ENCODE data around the gene PHLDB1.

Gene PHLDB1

DNA sequence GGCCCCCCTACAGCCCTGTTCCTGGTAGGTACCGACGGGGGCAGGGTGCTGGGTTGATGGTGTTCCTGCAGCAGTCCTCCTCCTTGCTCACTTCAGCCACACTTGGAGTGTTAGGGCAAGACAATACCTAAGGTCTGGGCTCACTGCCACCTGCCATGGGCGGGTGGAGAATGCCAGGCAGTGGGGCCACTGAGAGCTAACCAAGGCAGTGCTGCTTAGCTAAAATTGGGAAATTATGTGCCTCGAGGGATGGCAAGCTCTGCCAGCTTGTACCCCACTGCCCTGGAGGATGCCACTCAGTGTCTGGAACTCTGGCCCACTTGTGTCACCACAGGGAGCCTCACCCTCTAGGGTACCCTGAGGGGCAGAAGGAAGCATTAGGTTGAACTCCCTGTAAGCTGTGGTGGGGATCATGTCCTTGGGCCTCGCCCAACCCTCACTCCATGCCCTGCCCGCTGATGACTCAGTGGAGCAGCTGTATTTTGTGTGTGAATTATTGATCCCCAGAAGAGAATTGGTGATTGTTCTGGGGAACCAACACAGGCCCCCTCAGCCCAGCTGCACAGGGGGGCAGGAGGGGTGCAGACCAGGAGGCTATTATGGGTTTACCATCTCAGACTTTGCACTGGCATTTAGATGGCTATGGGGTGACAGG lies 17.7 kb downstream of the PHLDB1 start:
- Histone ChIP-seq H3K27me3 (ENCODE audit: control insufficient read depth, insufficient read depth, low read length) (no peaks in the 10 kb centered on the region), H3K9me3 (ENCODE audit: control insufficient read depth, insufficient read depth, low read depth, low read length) (no peaks in the 10 kb centered on the region), H3K4me3 (ENCODE audit: low read depth, low read length) (no peak overlapping the region), H3K4me1 (ENCODE audit: control insufficient read depth, insufficient read depth, low read length) (peaks cover 27% of the 10 kb centered on the region), H3K36me3 (ENCODE audit: control insufficient read depth, insufficient read depth, low read length) (peaks cover 40% of the 10 kb centered on the region), H3K27ac (ENCODE audit: low read depth, low read length) (no peak overlapping the region), H3K9ac (ENCODE audit: low read length) (no peak overlapping the region)

DNA sequence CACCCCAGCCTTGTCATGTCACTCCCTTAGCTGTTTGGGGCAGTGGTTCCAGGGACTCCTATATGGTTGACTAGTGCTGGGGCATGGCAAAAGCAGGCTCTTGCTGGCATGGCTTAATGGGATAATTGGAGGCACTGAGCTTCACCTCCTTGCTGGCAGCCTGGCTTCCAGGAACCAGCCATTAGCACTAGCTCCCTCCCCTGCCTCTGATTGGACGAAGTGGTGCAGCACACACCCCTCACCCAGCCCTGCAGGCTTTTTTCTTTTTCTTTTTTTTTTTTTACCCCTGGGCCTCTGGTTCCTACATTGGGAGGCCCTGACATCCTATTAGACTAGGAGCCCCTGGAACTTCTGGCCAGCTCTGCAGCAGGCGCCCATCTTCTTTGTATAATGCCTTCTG lies 18.6 kb downstream of the PHLDB1 start:
- H3K4me3 ChIP-seq (ENCODE audit: low read depth, low read length), result no peak overlapping the region
- H3K36me3 ChIP-seq (ENCODE audit: control insufficient read depth, insufficient read depth, low read length), result peaks cover 45% of the 10 kb centered on the region
- H3K9me3 ChIP-seq (ENCODE audit: control insufficient read depth, insufficient read depth, low read depth, low read length), result no peaks in the 10 kb centered on the region
- no peak overlapping the region for H3K9ac ChIP-seq (ENCODE audit: low read length)
- no peaks in the 10 kb centered on the region for H3K27me3 ChIP-seq (ENCODE audit: control insufficient read depth, insufficient read depth, low read length)
- H3K4me1 ChIP-seq (ENCODE audit: control insufficient read depth, insufficient read depth, low read length), result peaks cover 21% of the 10 kb centered on the region
- no peak overlapping the region for H3K27ac ChIP-seq (ENCODE audit: low read depth, low read length)

DNA sequence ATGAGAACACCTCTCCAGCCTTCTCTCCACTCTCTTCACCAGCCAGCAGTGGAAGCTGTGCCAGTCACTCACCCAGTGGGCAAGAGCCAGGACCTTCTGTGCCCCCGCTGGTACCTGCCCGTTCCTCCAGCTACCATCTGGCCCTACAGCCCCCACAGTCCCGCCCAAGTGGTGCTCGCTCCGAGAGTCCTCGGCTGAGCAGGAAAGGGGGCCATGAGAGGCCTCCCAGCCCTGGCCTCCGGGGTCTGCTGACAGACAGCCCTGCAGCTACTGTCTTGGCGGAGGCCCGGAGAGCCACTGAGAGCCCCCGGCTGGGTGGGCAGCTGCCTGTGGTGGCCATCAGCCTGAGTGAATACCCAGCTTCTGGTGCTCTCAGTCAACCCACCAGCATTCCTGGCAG lies 20.2 kb downstream of the PHLDB1 start:
- H3K9ac ChIP-seq (ENCODE audit: low read length), result no peak overlapping the region
- peaks cover 10% of the 10 kb centered on the region for H3K4me1 ChIP-seq (ENCODE audit: control insufficient read depth, insufficient read depth, low read length)
- H3K9me3 ChIP-seq (ENCODE audit: control insufficient read depth, insufficient read depth, low read depth, low read length), result no peaks in the 10 kb centered on the region
- H3K4me3 ChIP-seq (ENCODE audit: low read depth, low read length), result no peak overlapping the region
- H3K27ac ChIP-seq (ENCODE audit: low read depth, low read length), result no peak overlapping the region
- peaks cover 55% of the 10 kb centered on the region for H3K36me3 ChIP-seq (ENCODE audit: control insufficient read depth, insufficient read depth, low read length)
- H3K27me3 ChIP-seq (ENCODE audit: control insufficient read depth, insufficient read depth, low read length), result no peaks in the 10 kb centered on the region

- H3K4me1 ChIP-seq (ENCODE audit: control insufficient read depth, insufficient read depth, low read length), result peaks cover 5% of the 10 kb centered on the region
- H3K36me3 ChIP-seq (ENCODE audit: control insufficient read depth, insufficient read depth, low read length), result peaks cover 57% of the 10 kb centered on the region
- no peak overlapping the region for H3K4me3 ChIP-seq (ENCODE audit: low read depth, low read length)
- no peak overlapping the region for H3K27ac ChIP-seq (ENCODE audit: low read depth, low read length)
- no peaks in the 10 kb centered on the region for H3K27me3 ChIP-seq (ENCODE audit: control insufficient read depth, insufficient read depth, low read length)
- H3K9me3 ChIP-seq (ENCODE audit: control insufficient read depth, insufficient read depth, low read depth, low read length), result no peaks in the 10 kb centered on the region
- H3K9ac ChIP-seq (ENCODE audit: low read length), result no peak overlapping the region
Observed at GRCh38 chr11:118628031-118628430, 20.6 kb downstream of the PHLDB1 start.

- peaks cover 60% of the 10 kb centered on the region for H3K36me3 ChIP-seq (ENCODE audit: control insufficient read depth, insufficient read depth, low read length)
- no peak overlapping the region for H3K27ac ChIP-seq (ENCODE audit: low read depth, low read length)
- H3K9ac ChIP-seq (ENCODE audit: low read length), result no peak overlapping the region
- no peaks in the 10 kb centered on the region for H3K27me3 ChIP-seq (ENCODE audit: control insufficient read depth, insufficient read depth, low read length)
- H3K9me3 ChIP-seq (ENCODE audit: control insufficient read depth, insufficient read depth, low read depth, low read length), result no peaks in the 10 kb centered on the region
- H3K4me3 ChIP-seq (ENCODE audit: low read depth, low read length), result no peak overlapping the region
- peaks cover 4% of the 10 kb centered on the region for H3K4me1 ChIP-seq (ENCODE audit: control insufficient read depth, insufficient read depth, low read length)
Observed at GRCh38 chr11:118628432-118628831, 21.0 kb downstream of the PHLDB1 start.

- Histone ChIP-seq H3K4me1 (ENCODE audit: control insufficient read depth, insufficient read depth, low read length) (peaks cover 9% of the 10 kb centered on the region), H3K4me3 (ENCODE audit: low read depth, low read length) (no peak overlapping the region), H3K9ac (ENCODE audit: low read length) (no peak overlapping the region), H3K27ac (ENCODE audit: low read depth, low read length) (no peak overlapping the region), H3K36me3 (ENCODE audit: control insufficient read depth, insufficient read depth, low read length) (peaks cover 60% of the 10 kb centered on the region), H3K27me3 (ENCODE audit: control insufficient read depth, insufficient read depth, low read length) (no peaks in the 10 kb centered on the region), H3K9me3 (ENCODE audit: control insufficient read depth, insufficient read depth, low read depth, low read length) (no peaks in the 10 kb centered on the region)
Observed at GRCh38 chr11:118628861-118629549, 21.6 kb downstream of the PHLDB1 start.

DNA sequence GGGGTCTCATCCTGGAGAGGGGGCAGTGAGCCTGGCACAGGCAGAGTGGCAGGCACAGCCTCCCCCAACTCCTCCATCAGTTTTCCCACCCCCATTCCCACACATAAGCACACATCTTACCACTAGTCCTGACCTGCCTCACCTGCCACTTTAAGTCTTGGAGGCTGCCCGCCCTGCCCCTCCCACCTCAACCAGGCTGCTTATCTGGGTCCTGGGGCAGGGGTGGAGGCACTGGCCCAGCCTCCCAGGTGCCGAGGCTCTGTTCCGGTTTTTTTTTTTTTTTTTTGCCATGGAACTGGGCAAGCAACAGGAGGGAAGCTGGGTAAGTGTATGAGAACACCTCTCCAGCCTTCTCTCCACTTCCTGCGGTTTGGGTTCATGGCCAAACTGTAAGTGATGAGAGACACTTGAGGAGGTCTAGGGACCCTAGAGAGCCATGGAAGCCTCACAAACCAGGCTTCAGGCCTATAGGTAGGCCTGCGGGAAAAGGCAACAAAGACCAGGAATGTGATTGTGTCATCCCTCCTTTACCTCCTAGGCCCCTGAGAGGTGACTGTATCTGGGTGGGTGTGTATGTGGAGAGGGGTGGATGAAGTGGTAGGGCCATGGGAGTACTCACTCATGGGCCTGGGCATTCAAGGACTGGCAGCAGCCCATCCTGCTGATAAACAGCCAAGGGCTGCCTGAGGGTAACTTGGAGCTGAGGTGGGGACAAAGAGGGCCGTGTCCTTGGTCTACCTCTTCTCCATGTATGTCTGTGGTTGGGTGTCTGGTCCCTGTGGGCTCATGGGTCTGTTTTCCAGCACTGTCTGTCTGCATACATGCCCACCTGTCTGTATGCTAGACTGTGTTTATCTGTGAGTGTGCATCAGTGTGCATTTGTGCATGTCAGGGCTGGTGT lies 22.6 kb downstream of the PHLDB1 start:
- Histone ChIP-seq H3K9me3 (ENCODE audit: control insufficient read depth, insufficient read depth, low read depth, low read length) (no peaks in the 10 kb centered on the region), H3K9ac (ENCODE audit: low read length) (no peak overlapping the region), H3K4me1 (ENCODE audit: control insufficient read depth, insufficient read depth, low read length) (peaks cover 15% of the 10 kb centered on the region), H3K4me3 (ENCODE audit: low read depth, low read length) (no peak overlapping the region), H3K27me3 (ENCODE audit: control insufficient read depth, insufficient read depth, low read length) (no peaks in the 10 kb centered on the region), H3K36me3 (ENCODE audit: control insufficient read depth, insufficient read depth, low read length) (peaks cover 56% of the 10 kb centered on the region), H3K27ac (ENCODE audit: low read depth, low read length) (no peak overlapping the region)

DNA sequence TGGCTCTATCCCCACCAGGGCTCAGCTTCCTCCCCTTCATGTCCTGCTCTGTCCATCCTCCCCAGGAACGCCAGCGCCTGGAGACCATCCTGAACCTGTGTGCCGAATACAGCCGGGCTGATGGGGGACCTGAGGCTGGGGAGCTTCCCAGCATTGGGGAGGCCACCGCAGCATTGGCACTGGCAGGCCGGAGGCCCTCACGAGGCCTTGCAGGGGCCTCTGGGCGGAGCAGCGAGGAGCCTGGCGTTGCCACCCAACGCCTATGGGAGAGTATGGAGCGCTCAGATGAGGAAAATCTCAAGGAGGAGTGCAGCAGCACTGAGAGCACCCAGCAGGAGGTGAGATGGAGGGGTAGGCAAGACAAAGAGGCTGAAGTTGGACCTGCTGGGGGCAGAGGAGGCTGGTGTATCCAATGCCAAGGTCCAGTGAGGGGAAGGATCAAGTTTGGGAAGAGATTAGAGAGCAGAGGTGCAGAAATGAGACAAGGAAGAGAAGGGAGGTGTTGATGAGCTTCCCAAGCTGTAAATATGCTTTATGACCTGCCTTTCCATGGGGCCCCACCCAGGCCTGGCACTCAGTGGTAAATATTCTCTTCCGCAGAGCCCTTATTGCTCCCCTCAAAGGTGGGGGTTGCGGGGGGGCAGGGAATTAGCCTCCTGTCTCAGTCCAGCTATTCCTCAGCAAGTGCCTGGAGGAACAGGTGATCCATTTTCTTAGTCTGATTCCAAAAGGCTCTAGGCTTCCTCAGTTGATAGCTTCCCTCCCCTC lies 23.9 kb downstream of the PHLDB1 start:
- Histone ChIP-seq H3K9ac (ENCODE audit: low read length) (no peak overlapping the region), H3K4me1 (ENCODE audit: control insufficient read depth, insufficient read depth, low read length) (peaks cover 23% of the 10 kb centered on the region), H3K4me3 (ENCODE audit: low read depth, low read length) (no peak overlapping the region), H3K27ac (ENCODE audit: low read depth, low read length) (no peak overlapping the region), H3K9me3 (ENCODE audit: control insufficient read depth, insufficient read depth, low read depth, low read length) (no peaks in the 10 kb centered on the region), H3K36me3 (ENCODE audit: control insufficient read depth, insufficient read depth, low read length) (peaks cover 52% of the 10 kb centered on the region), H3K27me3 (ENCODE audit: control insufficient read depth, insufficient read depth, low read length) (no peaks in the 10 kb centered on the region)

DNA sequence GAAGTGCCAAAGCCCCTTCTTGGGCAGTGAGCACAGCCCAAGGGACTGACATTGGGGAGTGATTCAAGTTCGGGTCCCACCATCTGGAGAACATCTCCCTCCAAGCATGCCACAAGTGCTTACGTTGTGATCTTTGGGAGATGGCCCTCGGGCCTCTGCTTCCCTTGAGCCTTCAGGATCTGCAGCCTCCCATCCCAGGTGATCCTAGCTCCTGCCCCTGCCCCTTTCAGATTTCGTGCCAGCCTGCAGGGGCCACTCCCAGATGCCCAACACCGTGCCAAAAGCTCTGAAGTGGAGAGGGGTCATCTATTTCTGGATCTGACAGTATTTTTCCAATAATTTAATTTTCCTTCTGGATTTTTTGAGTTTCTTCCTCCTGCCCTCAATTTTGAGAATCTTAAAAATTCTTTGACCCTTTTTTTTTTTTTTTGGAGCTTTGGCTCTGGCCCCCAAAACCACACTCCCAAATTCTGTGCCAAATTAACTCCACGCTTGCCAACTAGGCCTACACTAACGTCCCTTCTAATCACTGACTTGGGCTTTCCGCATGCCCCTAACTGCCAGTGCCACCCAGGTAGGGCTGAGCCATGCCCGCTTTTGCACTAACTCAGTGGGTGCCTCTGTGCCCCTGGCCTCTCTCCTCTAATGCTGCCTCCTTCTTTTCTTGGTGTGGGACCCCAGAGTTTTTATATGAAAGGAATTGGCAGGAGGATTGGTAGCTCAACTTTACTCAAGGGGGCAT lies 25.3 kb downstream of the PHLDB1 start:
- Histone ChIP-seq H3K27me3 (ENCODE audit: control insufficient read depth, insufficient read depth, low read length) (no peaks in the 10 kb centered on the region), H3K9ac (ENCODE audit: low read length) (no peak overlapping the region), H3K9me3 (ENCODE audit: control insufficient read depth, insufficient read depth, low read depth, low read length) (no peaks in the 10 kb centered on the region), H3K36me3 (ENCODE audit: control insufficient read depth, insufficient read depth, low read length) (peaks cover 51% of the 10 kb centered on the region), H3K4me3 (ENCODE audit: low read depth, low read length) (no peak overlapping the region), H3K4me1 (ENCODE audit: control insufficient read depth, insufficient read depth, low read length) (peaks cover 23% of the 10 kb centered on the region), H3K27ac (ENCODE audit: low read depth, low read length) (no peak overlapping the region)

DNA sequence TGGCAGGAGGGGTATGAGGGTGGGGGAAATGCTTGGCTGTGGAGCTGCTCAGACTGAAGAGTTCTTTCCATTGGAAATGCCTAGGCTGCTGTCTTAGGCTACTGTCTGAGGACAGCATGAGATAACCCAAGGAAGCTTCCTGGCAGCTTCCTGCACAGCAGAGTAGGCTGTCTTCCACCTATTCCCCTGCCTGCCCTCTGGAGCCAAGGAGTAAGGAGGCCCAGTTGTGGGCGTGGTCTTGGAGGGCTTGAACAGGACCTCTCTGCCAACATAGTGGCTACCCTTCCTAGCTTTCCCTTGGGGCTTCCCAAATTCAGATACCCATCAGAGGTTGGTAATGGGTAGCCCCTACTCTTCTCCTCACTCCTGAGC lies 25.9 kb downstream of the PHLDB1 start:
- Histone ChIP-seq H3K9ac (ENCODE audit: low read length) (no peak overlapping the region), H3K4me1 (ENCODE audit: control insufficient read depth, insufficient read depth, low read length) (peaks cover 23% of the 10 kb centered on the region), H3K4me3 (ENCODE audit: low read depth, low read length) (no peak overlapping the region), H3K27me3 (ENCODE audit: control insufficient read depth, insufficient read depth, low read length) (no peaks in the 10 kb centered on the region), H3K9me3 (ENCODE audit: control insufficient read depth, insufficient read depth, low read depth, low read length) (no peaks in the 10 kb centered on the region), H3K27ac (ENCODE audit: low read depth, low read length) (no peak overlapping the region), H3K36me3 (ENCODE audit: control insufficient read depth, insufficient read depth, low read length) (peaks cover 49% of the 10 kb centered on the region)

All from HUES6 (cell line).